Heart left ventricle (tissue), 13 donors: ENCODE measurements around the gene LMO2.

Source experiments
- POLR2A ChIP-seq, 2 donors: fragments of 450-650 bp; IDR thresholded peaks; one replicate each; pipeline ENCODE4 v1.6.1; 2017; ENCODE audit warnings: antibody characterized with exemption in 2 of 2, mild to moderate bottlenecking in 2 of 2, moderate library complexity in 2 of 2
- TF ChIP-seq, protein P1 (sequence below), 12 donors: fragments of 200-600 bp; sonication (generic) in 4 of 12; IDR thresholded peaks; one replicate each; pipeline versions ENCODE4 v1.5.0 to v1.8.0; 2018 to 2022; ENCODE audit warnings: antibody characterized with exemption in 12 of 12, mild to moderate bottlenecking in 5 of 12
- donor health status: ischemic (EF 13 %, LVEDD 7.1; RV severe dilation, severe dysfunction).
- donor health status: DM: no; HTN: yes; CAD: no.
- donor health status: DM: no; HTN: no; CAD: no.
- donor health status: ischemic (EF 25% LVEDD 6.9; RV normal size, moderate dysfunction).
- donor health status: ischemic (EF 25% LVEDD 5.7; RV mildly dilated, moderate dysfunction).
- donor health status: ischemic (EF 35%, LVEDD 5.7; RV mildly dilated, moderate dysfunction).
- donor health status: nonischemic (EF 11% LVEDD 7.7; RV severe dilation, severe dysfunction).
- donor health status: DM: yes; HTN: yes; CAD: no.
- donor health status: PGD.
- donor health status: ischemic (EF 29% LVEDD 5.4; RV normal size, mild dysfunction).
- donor health status: nonischemic (EF 23%, LVEDD 6.1; RV moderate dilation, normal function).

DNA sequence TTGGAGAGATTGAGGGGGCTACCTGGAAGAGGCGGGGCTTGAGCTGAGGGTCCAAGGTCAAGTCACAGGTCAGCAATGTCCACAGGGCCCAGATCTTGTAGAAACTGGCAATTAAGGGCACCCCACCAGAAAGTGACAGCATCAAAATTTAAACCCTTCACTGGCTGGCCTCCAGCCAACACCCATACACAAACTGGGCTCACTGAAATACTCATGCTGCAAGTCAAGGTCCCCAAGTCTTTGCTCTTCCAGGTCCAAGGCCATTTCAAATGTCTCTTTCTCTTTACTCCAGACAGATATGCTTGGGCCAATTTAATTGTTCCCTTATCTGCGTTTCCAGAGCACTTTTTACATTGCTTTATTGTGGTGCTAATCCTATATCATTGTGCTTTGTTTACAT lies 36.4 kb downstream of the LMO2 start:
- TF ChIP-seq, protein P1, sequence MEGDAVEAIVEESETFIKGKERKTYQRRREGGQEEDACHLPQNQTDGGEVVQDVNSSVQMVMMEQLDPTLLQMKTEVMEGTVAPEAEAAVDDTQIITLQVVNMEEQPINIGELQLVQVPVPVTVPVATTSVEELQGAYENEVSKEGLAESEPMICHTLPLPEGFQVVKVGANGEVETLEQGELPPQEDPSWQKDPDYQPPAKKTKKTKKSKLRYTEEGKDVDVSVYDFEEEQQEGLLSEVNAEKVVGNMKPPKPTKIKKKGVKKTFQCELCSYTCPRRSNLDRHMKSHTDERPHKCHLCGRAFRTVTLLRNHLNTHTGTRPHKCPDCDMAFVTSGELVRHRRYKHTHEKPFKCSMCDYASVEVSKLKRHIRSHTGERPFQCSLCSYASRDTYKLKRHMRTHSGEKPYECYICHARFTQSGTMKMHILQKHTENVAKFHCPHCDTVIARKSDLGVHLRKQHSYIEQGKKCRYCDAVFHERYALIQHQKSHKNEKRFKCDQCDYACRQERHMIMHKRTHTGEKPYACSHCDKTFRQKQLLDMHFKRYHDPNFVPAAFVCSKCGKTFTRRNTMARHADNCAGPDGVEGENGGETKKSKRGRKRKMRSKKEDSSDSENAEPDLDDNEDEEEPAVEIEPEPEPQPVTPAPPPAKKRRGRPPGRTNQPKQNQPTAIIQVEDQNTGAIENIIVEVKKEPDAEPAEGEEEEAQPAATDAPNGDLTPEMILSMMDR (IDR thresholded peaks at IDR 0.05), result no peak
- no peak for TF ChIP-seq POLR2A (IDR thresholded peaks at IDR 0.05)
